ENCODE results near the gene TTL.
"Not testable (repeated sequence)": the region's sequence is repeated elsewhere in the genome, so short reads cannot be mapped to it uniquely, and the experiment has no call there.

The TTL gene

GRCh38 chr2:112519506-112519905 is 37.5 kb downstream of the TTL start:
- in situ Hi-C loops (cut with MboI; ENCODE audit: low sequenced_read_pairs), result no loop called here

- in situ Hi-C loops (cut with MboI; ENCODE audit: low sequenced_read_pairs), result no loop called here
These were observed 38.4 kb downstream of the TTL start for GRCh38 chr2:112520234-112520783.

- in situ Hi-C loops (cut with MboI; ENCODE audit: low sequenced_read_pairs), result no loop called here
These were observed 41.4 kb downstream of the TTL start for GRCh38 chr2:112523291-112523777.

GRCh38 chr2:112524276-112524675 is 42.3 kb downstream of the TTL start:
- in situ Hi-C loops (cut with MboI; ENCODE audit: low sequenced_read_pairs), result not testable (repeated sequence)

GRCh38 chr2:112528541-112528940 is 46.6 kb downstream of the TTL start:
- in situ Hi-C loops (cut with MboI; ENCODE audit: low sequenced_read_pairs), result no loop called here

- in situ Hi-C loops (cut with MboI; ENCODE audit: low sequenced_read_pairs), result no loop called here
These were observed 47.8 kb downstream of the TTL start for GRCh38 chr2:112529757-112530156.

- in situ Hi-C loops (cut with MboI; ENCODE audit: low sequenced_read_pairs), result no loop called here
These were observed 48.8 kb downstream of the TTL start for GRCh38 chr2:112530728-112531127.

- in situ Hi-C loops (cut with MboI; ENCODE audit: low sequenced_read_pairs), result no loop called here
These were observed 52.9 kb downstream of the TTL start for GRCh38 chr2:112534826-112535225.

GRCh38 chr2:112536665-112537064 is 54.7 kb downstream of the TTL start:
- in situ Hi-C loops (cut with MboI; ENCODE audit: low sequenced_read_pairs), result not testable (repeated sequence)

- in situ Hi-C loops (cut with MboI; ENCODE audit: low sequenced_read_pairs), result no loop called here
These were observed 57.4 kb downstream of the TTL start for GRCh38 chr2:112539306-112539705.

GRCh38 chr2:112540906-112541305 is 59.0 kb downstream of the TTL start:
- in situ Hi-C loops (cut with MboI; ENCODE audit: low sequenced_read_pairs), result no loop called here

GRCh38 chr2:112541315-112542122 is 59.6 kb downstream of the TTL start:
- in situ Hi-C loops (cut with MboI; ENCODE audit: low sequenced_read_pairs), result no loop called here

- in situ Hi-C loops (cut with MboI; ENCODE audit: low sequenced_read_pairs), result no loop called here
These were observed 60.4 kb downstream of the TTL start, which contains the start of gene POLR1B for GRCh38 chr2:112542123-112542983. Gene POLR1B, plus strand, starts transcription at chr2:112542465. Its CDS starts 30 bp downstream, at chr2:112542495.

- in situ Hi-C loops (cut with MboI; ENCODE audit: low sequenced_read_pairs), result no loop called here
These were observed 61.2 kb downstream of the TTL start for GRCh38 chr2:112542984-112543661.

- in situ Hi-C loops (cut with MboI; ENCODE audit: low sequenced_read_pairs), result no loop called here
These were observed 65.4 kb downstream of the TTL start for GRCh38 chr2:112547333-112547732.

GRCh38 chr2:112548980-112549379 is 67.0 kb downstream of the TTL start:
- in situ Hi-C loops (cut with MboI; ENCODE audit: low sequenced_read_pairs), result no loop called here

- in situ Hi-C loops (cut with MboI; ENCODE audit: low sequenced_read_pairs), result no loop called here
These were observed 84.1 kb downstream of the TTL start for GRCh38 chr2:112566104-112566503.

- in situ Hi-C loops (cut with MboI; ENCODE audit: low sequenced_read_pairs), result not testable (repeated sequence)
These were observed 84.6 kb downstream of the TTL start for GRCh38 chr2:112566508-112566907.

- in situ Hi-C loops (cut with MboI; ENCODE audit: low sequenced_read_pairs), result no loop called here
These were observed 90.0 kb downstream of the TTL start for GRCh38 chr2:112572005-112572404.

GRCh38 chr2:112577756-112578155 is 95.8 kb downstream of the TTL start:
- in situ Hi-C loops (cut with MboI; ENCODE audit: low sequenced_read_pairs), result no loop called here

- in situ Hi-C loops (cut with MboI; ENCODE audit: low sequenced_read_pairs), result no loop called here
These were observed 97.3 kb downstream of the TTL start for GRCh38 chr2:112579241-112579640.

Measured in hTERT RPE-1 (cell line).